Activated naive CD4-positive, alpha-beta T cell treated with anti-CD3 and anti-CD28 coated beads, Interleukin-2, amount 50 U/mL, for 72 hours (primary cell): Measurements from ENCODE around the gene NEK10. TPM values are rescaled to one million over a fixed set of nuclear protein-coding genes. Genes with fewer than 3 reads are reported as not detected.

ENCODE experiments used
- ATAC-seq, 2 donors: fragments of 150-1000 bp; cut with Tn5 transposase; 2 replicates each; pipeline ENCODE4 v1.10.0; 2021; ENCODE audit warnings: mild to moderate bottlenecking in 2 of 2, moderate library complexity in 2 of 2
- DNase-seq, 2 donors: peaks; one replicate each; pipeline ENCODE4 v3.0.0; 2021 to 2022; ENCODE audit warnings: low spot score in 2 of 2
- H3K27ac Mint-ChIP-seq, 2 donors: one replicate each; pipeline ENCODE4 v1.8.0; 2022; ENCODE audit warnings: mild to moderate bottlenecking in 2 of 2, mixed read lengths in 2 of 2
- H3K36me3 Mint-ChIP-seq, 2 donors: one replicate each; pipeline ENCODE4 v1.8.0; 2022; ENCODE audit warnings: mixed read lengths in 2 of 2
- H3K9me3 Mint-ChIP-seq, 2 donors: one replicate each; pipeline ENCODE4 v1.8.0; 2022; ENCODE audit warnings: mixed read lengths in 2 of 2
- total RNA-seq, 2 donors: library from RNA; stranded (reverse); gene quantifications; one replicate each; pipeline ENCODE4 v1.2.3, GENCODE V29; 2022

Gene NEK10
- total RNA-seq, 2 donors from 2014 or later = 0.34 to 0.74 TPM

DNA sequence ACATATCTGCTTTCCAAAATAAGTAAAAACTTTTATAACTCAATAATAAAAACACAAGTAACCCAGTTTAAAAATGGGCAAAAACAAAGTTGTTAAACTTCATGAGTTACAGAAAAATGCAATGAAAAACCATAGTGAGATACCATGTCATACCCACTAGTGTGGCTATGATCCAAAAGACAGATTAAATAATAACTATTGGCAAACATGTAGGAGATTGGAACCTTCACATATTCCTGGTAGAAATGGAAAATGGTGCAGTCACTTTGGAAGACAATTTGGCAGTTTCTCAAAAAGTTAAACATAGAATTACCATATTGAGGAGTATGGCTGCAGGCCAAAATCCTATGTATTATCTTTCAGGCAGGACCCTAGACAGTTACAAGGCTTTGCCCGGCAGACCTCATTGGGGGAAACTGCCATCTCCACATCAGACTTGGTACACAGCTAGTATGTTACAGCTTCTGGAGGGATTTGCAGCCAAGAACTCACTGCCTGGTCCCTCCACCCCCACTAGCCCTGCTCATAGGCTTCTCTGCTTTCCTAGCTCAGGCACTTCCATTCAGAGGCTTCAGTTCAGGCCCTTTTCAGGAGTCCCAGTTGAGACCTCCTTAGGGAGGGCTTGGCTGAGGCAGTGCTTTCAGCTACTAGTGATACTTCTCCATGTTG, 147.8 kb downstream of the NEK10 start:
- Mint-ChIP-seq H3K27ac (no peak overlapping the region), H3K36me3 (no peaks in the 10 kb centered on the region), H3K9me3 (peaks cover 0 to 6% of the 10 kb centered on the region in 2 donors)
- ATAC-seq (no peak), DNase-seq (no peak)

DNA sequence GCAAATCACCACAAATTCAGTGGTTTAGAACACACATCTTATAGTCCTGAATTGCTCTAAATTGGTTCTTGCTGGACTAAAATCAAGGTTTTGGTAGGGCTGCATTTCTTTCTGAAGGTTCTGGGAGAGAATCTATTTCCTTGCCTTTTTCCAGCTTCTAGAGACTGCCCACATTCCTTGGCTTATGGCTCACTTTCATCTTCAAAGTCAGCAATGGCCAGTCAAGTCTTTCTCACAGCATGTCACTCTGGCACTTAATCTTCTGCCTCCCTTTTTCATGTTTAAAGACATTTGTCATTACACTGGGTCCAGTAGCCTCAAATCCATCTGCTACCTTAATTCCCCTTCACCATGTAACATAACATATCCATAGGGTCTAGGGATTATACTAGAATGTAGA, 149.0 kb downstream of the NEK10 start:
- DNase-seq (no peak), ATAC-seq (no peak)
- Mint-ChIP-seq H3K36me3 (no peaks in the 10 kb centered on the region), H3K27ac (no peak overlapping the region), H3K9me3 (peaks cover 0 to 6% of the 10 kb centered on the region in 2 donors)

DNA sequence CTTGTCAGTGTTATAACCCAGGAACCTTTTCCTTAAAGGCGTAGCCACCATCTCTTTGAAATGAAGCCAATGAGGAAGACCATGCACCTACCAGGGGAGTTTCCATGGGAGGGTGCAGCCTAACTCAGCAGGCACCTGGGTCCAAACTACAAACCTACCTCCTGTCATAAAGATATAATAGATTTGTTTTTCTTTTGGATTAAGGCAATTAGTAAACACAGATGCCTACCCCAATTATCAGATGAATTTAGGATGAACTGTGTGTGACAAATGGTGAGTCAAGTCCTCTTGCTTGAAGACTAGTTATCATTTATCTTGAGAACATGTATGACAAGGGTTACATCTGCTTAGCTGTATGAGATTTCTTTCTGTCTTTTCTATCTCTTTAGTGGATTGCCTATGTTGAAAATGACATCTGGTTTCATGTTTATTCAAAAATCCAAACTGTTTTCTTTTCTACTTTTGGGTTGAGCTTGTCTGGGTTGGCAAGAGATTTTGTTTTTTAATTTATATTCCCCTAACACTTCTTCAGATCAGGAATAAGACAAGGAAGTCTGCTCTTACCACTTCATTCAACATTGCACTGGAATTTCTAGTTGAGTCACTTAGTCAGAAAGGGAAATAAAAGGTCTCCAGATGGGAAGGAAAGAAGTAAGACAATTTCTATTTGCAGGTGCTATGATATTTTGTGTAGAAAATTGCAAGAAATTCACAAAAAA, 149.9 kb downstream of the NEK10 start:
- Mint-ChIP-seq H3K36me3 (no peaks in the 10 kb centered on the region), H3K9me3 (peaks cover 0 to 6% of the 10 kb centered on the region in 2 donors), H3K27ac (peak overlapping the region in 1 of 2 donors; percentile 7)
- ATAC-seq (no peak), DNase-seq (no peak)

DNA sequence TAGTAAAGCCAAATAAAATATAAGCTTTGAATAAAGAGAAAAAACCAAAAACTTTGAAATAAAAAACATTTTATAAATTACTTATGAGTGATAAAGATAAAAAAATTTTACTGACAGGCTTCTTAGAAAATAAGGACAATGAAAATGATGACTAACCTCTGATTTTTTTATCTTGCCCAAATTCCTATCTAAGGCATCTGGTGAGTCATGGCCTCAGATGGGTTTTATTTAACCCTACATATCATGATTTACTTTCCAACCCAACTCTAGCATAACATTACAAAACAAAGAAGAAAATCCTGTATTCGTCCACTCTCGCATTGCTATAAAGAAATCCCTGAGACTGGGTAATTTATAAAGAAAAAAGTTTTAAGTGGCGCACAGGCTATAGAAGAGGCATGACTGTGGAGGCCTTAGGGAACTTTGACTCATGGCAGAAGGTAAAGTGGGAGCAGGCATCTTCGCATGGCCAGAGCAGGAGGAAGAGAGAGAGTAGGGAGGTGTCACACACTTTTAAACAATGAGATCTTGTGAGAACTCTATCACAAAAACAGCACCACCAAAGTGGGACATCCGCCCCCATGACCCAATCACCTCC, 152.1 kb downstream of the NEK10 start:
- Mint-ChIP-seq H3K9me3 (no peaks in the 10 kb centered on the region), H3K36me3 (no peaks in the 10 kb centered on the region), H3K27ac (no peak overlapping the region)
- ATAC-seq (no peak), DNase-seq (no peak)

DNA sequence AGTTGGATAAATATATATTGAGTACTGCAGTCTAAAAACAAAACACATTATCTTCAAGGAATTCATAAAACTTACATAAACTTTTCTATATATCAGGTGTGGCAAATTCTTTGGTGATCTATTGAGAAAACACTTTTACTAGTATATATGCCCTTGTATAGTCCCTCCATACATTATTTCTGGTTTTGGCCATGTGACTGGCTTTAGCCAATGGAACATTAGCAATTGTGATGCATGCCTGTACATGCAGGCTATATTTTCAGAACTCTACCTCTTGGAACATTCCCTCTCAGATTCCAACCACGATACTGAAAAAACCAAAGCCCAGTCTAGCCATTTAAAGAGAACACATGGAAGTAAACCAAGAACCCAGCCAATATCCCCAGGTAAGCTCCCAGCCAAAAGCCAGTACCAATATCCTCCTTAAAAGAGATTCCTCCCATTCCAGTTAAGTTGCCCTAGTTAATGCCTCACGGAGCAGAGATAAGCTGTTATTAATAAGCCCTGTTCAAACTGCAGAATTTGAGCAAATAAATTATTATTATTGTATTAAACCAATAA, 152.8 kb downstream of the NEK10 start:
- ATAC-seq (no peak), DNase-seq (no peak)
- no peaks in the 10 kb centered on the region for H3K36me3 Mint-ChIP-seq
- no peaks in the 10 kb centered on the region for H3K9me3 Mint-ChIP-seq
- no peak overlapping the region for H3K27ac Mint-ChIP-seq

DNA sequence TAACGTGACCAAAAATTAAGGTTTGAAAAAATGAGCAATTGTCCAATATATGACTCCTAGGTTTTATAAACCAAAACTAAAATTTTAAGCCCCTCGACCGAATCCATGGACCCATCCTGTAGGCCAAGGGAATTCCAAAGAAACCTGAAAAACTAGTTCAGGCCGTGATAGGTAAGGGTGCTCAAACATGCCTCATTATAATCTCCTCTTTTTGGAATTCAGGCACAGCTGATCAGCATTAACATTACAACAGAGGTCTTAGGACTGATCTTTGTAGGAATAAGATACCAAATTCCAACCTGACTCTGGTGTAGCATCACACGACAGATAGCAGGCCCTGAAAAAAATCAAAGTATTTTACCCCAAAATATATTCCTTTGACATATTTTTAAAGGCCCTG, 155.7 kb downstream of the NEK10 start:
- Mint-ChIP-seq H3K36me3 (no peaks in the 10 kb centered on the region), H3K9me3 (no peaks in the 10 kb centered on the region), H3K27ac (no peak overlapping the region)
- ATAC-seq = no peak
- no peak for DNase-seq

DNA sequence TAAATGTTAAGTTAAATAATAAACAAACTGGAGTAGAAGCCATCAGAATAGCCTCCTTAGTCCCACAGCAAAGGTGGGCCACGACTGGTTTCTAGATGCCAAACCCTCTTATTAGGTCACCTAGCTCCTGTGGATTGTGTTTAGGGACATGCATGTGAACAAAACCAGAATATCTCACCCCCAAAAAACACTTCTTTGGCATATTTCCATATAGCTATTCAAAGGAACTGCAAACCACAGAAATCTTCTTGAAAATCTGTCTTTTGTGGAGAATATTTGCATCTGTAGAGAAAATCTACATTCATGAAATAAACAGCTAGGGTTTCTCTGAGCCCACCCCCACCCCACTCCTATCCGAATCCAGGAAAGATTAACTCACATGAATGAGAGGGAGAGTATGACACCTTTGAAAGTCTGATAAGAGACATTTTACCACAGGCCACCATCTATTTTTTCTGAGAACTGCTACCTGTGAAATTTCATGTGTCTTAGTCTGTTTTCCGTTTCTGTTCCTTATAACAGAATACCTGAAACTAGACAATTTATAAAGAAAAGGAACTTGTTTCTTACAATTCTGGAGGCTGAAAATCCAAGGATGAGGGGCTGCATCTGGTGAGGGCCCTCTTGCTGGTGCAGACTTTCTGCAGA, 159.4 kb downstream of the NEK10 start:
- Mint-ChIP-seq H3K27ac (no peak overlapping the region), H3K9me3 (no peaks in the 10 kb centered on the region), H3K36me3 (no peaks in the 10 kb centered on the region)
- no peak for ATAC-seq
- DNase-seq = no peak

DNA sequence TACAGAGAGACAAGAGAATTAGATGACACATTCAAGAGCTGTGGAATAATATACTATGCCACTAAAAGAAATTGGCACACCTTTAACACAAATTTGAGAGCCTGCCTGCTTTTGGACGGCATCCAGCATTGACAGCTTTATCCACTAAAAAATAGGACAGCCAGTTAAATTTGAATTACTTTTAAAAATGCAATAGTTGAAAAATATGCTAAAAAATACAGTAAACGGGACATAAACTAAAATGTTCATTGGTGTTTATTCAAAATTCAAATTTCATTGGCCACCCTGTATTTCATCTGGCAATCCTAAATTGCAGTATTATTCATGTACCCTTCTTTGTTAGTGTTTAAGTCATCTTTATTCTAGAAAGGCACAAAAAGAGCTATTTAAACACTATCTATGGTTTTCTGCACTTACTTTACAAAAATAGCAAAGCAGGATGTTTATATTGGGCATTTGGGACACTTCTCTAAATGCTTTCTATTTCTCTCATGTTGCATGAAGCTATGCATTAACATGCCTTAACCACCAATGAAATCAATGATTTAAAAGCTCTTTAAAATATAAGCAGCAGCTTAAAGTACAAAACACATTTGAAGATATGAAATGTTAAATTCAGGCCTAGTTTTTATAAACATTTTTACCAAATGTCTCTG, 160.1 kb downstream of the NEK10 start:
- H3K9me3 Mint-ChIP-seq = no peaks in the 10 kb centered on the region
- H3K36me3 Mint-ChIP-seq = no peaks in the 10 kb centered on the region
- H3K27ac Mint-ChIP-seq = no peak overlapping the region

DNA sequence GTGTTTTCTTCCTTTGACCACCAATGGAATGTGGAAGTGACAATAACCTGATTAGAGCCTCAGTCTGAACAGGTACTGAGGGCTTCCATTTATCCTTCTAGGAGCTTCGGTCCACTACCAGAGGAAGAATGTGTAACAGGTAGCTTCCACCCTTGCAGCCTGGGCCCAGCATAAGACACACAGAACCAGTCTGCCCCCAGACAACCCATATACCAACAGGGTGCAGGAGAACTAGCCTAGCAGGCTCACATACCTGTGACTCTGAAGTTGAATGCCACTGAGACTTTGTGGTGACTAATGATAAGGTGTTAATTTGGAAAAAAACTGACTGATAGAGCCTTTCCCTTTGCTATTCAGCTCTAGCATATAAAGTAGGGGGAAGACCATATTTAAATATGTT, 166.2 kb downstream of the NEK10 start:
- Mint-ChIP-seq H3K9me3 (peaks cover 0 to 3% of the 10 kb centered on the region in 2 donors), H3K36me3 (no peaks in the 10 kb centered on the region), H3K27ac (peak overlapping the region in 1 of 2 donors; percentile 36)
- ATAC-seq (no peak), DNase-seq (no peak)

More for the DNA sequence above, 160.1 kb downstream of the NEK10 start:
- DNase-seq (no peak), ATAC-seq (no peak)

DNA sequence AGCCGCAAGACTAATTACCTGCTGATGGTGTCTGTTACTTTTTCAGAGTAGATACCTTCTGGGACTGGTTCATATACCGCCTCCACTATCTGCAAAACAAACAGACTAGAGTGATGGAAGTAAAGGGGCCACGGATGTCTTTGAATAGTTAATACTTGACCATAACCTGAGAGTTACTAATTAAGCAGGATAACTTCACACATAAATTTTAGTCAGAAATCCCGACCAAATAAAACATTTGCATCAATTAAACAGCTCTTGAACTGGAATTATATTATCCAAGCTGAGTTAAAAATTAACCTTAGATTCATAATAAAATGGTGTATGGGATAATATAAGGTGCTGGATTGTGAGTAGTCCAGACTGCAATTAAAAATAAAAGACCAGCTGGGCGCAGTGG, 167.7 kb downstream of the NEK10 start:
- no peak overlapping the region for H3K27ac Mint-ChIP-seq
- no peak for ATAC-seq
- no peaks in the 10 kb centered on the region for H3K36me3 Mint-ChIP-seq

DNA sequence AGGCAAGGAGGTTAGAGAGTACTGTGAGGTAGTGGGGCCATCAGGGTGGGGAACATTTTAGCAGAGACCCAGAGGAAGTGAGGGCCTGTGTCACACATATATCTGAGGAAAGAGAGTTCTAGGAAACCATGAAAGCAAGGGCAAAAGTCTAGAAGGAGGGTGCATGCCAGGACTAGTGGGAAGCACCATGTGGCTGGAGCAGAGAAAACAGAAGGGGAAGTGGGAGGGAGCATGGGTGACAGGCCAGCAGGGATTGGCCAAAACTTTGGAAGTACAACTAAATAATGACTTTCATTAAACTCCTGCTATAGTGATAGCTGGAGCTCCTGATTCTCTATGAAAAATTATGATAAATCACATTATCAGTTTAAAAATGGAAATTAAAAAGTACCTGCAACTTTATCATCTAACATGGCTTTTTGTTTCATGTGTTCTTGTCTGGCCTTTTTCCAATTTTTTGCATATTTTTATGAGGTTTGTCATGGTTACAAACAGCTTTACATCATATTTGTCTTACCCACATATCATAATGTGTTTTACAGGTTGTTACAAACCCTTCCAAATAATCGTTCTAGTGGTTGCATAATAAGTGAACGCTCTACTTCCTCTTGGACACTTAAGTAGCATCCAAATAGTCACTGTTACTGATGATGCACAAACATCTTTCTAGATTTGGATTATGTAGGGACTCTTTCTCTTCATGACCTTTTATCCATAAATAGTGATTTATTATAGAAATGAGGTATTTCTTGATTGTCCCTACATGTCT, 168.3 kb downstream of the NEK10 start:
- Mint-ChIP-seq H3K27ac (no peak overlapping the region), H3K9me3 (peaks cover 0 to 3% of the 10 kb centered on the region in 2 donors), H3K36me3 (no peaks in the 10 kb centered on the region)
- DNase-seq (no peak), ATAC-seq (no peak)

More for the DNA sequence above, 167.7 kb downstream of the NEK10 start:
- H3K9me3 Mint-ChIP-seq = peaks cover 0 to 3% of the 10 kb centered on the region in 2 donors
- no peak for DNase-seq

DNA sequence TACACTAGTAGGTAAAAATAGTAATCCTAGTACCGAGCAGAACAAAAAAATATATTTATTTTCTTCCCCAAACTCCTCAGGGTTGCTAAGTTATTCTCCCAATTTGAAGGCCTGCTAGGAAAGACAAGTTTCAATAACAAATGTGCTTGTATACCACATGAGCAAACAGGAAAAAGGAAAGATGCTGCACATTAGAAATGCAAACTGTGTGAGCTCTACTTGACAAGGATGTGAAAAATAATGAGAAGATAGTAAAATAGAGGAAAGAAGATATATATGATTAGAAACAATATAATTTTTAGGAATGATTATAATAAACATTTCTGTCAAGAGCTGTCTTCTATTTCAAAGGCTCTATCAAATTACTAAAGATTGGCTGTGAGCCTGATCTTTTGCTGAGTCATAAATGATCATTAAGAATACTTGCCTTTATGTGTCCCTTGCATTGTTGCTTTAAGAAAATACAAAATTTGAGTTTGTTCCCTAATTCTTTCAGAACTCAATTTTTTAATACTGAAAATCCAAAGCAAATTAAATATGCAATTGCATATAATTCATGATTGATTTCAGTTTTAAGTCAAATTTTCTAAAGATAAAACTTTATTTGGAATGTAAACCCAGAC, 174.2 kb downstream of the NEK10 start:
- DNase-seq (no peak), ATAC-seq (no peak)
- no peak overlapping the region for H3K27ac Mint-ChIP-seq
- H3K9me3 Mint-ChIP-seq = peaks cover 0 to 3% of the 10 kb centered on the region in 2 donors
- H3K36me3 Mint-ChIP-seq = no peaks in the 10 kb centered on the region

DNA sequence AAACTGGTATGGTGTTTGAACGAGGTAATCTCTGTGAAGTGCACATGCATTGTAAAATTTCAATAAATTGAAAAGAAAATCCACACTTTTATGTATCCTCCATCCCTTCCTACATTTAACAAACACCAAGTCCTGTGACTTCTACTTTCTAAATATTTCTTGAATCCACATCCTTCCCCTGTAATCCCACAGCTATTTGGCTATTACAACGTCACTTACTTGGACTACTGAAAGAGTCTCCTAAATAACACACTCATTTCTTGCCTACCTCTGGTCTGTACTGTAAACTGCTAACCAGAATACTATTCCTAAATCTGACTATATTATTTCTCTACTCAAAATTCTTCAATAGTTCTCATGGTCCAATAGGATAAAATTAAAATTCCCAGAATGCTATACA, 176.1 kb downstream of the NEK10 start:
- no peak for ATAC-seq
- Mint-ChIP-seq H3K36me3 (no peaks in the 10 kb centered on the region), H3K27ac (no peak overlapping the region), H3K9me3 (no peaks in the 10 kb centered on the region)
- DNase-seq = no peak

DNA sequence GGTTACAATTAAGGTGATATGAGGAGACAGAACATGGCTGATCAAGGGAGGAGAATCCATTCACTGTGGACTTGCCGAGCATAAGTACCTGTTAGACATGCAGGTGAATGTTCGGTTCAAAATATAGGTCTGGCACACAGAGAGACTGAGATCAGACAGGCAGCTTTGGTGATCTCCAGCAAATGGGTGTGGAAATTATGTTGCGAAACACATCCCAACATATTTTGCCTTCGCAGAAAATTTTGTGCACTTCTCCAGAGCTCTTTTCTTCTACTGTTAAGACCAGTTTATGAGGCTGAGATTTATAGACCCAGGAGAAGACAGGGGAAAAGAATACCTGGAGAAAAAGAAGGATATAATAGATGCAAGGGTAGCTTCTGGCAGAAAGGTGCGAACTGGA, 183.2 kb downstream of the NEK10 start:
- no peaks in the 10 kb centered on the region for H3K9me3 Mint-ChIP-seq
- H3K27ac Mint-ChIP-seq = no peak overlapping the region
- ATAC-seq (no peak), DNase-seq (no peak)
- no peaks in the 10 kb centered on the region for H3K36me3 Mint-ChIP-seq

DNA sequence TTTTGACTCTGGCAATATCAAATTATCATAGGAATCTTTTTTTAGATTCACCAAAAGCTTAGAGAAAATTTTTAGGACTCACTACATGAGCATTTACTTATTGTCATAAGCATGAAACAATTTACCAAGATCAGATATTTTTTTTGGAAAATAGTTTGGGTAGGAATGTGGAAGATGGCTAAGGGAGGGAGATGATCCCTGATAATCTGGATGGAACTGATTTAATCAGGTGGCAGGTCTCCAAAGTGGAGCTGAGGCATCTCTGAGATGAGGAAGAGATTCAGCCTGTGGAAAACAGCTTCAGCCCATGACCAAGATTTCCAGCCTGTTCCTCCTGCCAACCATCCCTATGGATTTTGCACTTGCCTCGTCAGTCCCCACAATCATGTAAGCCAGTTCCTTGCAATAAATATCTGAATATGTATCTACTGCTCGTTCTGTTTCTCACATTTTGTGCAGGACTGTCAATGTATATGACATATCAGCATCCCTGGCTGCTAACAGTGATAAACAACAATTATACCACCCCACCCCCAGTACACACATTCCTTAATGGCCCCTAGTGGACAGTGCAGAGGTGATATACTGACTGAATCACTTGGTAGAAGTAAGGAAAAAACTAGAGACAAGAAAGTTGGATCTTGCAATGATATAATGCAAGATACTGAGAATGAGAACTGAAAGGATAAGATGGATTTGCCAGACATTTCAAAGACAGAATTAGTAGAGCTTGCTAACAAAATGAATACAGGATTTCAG, 183.8 kb downstream of the NEK10 start:
- DNase-seq (no peak), ATAC-seq (no peak)
- Mint-ChIP-seq H3K36me3 (no peaks in the 10 kb centered on the region), H3K9me3 (no peaks in the 10 kb centered on the region), H3K27ac (no peak overlapping the region)
